ENCODE data around the gene APOF.
A peak's percentile ranks its signal among the peaks of the same experiment; 100 is the strongest.

GRCh38 chr12:56346675-56347074, 16.0 kb downstream of the APOF start:
- peak; percentile 19 for TF ChIP-seq CTCF (IDR thresholded peaks at IDR 0.05; ENCODE audit: low read depth, low read length, poor library complexity, severe bottlenecking)
- no peak for TF ChIP-seq EZH2phosphoT487 (IDR thresholded peaks at IDR 0.05; ENCODE audit: borderline replicate concordance, low read length)
